Measurements from ENCODE around the gene QSER1. TPM values are rescaled to one million over a fixed set of nuclear protein-coding genes. Genes with fewer than 3 reads are reported as not detected.

The QSER1 gene
- total RNA-seq, 4 donors from 2014 or later, result 35.5 to 59.9 (median 42.6) TPM

DNA sequence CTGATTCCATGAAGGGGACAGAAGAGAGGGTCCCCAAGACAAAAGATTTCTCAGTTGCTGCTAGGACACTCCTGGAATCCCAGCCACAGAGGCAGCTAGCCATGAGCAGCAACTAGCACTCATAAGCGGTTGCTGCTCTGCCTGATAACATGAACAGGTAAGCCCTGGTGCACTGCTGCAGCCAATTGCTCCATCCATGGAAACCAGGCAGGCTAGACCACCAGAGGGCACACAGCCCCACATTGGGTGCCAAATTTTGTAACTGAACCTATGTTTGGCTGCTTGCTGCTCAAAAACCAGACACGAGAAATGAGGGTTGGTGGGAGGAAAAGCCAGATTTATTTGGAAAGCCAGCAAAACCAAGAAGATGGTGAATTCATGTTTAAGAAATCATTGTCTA, 21.9 kb upstream of the QSER1 start:
- 65 to 75% methylated on average over 2 of the region's 2 CpGs for WGBS, 2 donors
- no peaks in the 10 kb centered on the region for H3K4me1 ChIP-seq
- no peaks in the 10 kb centered on the region for H3K27me3 ChIP-seq
- DNase-seq, result peak; percentile 8 to 15
- intact Hi-C loops (cut with DNase I), result no loop called here
- H3K27ac ChIP-seq, result no peak overlapping the region
- TF ChIP-seq, protein P1, sequence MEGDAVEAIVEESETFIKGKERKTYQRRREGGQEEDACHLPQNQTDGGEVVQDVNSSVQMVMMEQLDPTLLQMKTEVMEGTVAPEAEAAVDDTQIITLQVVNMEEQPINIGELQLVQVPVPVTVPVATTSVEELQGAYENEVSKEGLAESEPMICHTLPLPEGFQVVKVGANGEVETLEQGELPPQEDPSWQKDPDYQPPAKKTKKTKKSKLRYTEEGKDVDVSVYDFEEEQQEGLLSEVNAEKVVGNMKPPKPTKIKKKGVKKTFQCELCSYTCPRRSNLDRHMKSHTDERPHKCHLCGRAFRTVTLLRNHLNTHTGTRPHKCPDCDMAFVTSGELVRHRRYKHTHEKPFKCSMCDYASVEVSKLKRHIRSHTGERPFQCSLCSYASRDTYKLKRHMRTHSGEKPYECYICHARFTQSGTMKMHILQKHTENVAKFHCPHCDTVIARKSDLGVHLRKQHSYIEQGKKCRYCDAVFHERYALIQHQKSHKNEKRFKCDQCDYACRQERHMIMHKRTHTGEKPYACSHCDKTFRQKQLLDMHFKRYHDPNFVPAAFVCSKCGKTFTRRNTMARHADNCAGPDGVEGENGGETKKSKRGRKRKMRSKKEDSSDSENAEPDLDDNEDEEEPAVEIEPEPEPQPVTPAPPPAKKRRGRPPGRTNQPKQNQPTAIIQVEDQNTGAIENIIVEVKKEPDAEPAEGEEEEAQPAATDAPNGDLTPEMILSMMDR (IDR thresholded peaks at IDR 0.05), result peak in 2 of 6 experiments; percentile 17 to 22
- no peak for TF ChIP-seq POLR2A (IDR thresholded peaks at IDR 0.05)
- no peak overlapping the region for H3K4me3 ChIP-seq (replicated peaks in 1 of 3)
- H3K36me3 ChIP-seq, result no peaks in the 10 kb centered on the region
- no peaks in the 10 kb centered on the region for H3K9me3 ChIP-seq

DNA sequence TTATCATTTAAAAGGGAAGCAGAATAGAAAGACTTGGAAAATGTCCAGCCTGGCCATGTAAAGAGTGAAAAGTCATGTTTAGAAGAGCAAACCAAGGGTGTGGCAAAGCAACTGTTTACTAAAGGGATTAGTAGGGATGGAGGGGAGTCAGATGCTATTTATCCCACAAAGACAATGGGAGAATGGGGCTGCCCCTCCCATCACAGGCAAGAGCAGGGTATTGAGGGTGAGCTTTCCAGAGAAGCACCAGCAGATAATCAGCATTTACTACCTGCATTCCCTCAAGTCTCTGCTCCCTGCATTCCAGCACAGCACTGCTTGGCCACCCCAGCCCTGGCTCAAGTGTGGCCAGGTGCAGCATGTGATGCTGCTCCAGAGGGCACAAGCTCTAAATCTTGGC, 18.5 kb upstream of the QSER1 start:
- H3K4me3 ChIP-seq (replicated peaks in 1 of 3), result no peak overlapping the region
- H3K27ac ChIP-seq, result no peak overlapping the region
- no peak for DNase-seq
- H3K9me3 ChIP-seq, result no peaks in the 10 kb centered on the region
- intact Hi-C loops (cut with DNase I), result no loop called here
- H3K27me3 ChIP-seq, result no peaks in the 10 kb centered on the region
- H3K4me1 ChIP-seq, result no peaks in the 10 kb centered on the region
- no peak for TF ChIP-seq POLR2A (IDR thresholded peaks at IDR 0.05)
- TF ChIP-seq, protein P1 (IDR thresholded peaks at IDR 0.05), result no peak
- no peaks in the 10 kb centered on the region for H3K36me3 ChIP-seq

DNA sequence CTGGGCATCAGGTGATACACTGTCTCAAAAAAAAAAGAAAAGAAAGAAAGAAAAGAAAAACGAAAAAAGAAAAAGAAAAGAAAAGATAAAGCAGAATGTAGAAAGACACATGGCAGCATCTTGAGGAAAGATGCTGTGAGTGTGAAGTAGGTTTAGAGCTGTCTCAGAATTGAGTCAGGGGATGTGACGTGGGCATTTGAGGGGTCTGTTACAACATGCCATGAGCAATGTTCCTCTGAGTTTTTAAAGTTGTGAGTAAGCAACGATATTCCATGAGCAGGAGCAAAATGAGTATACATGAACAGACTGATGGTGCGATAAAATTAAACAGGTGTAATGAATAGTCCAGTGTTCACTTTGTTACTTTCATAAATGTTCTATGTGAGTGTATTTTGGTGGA, 11.3 kb upstream of the QSER1 start:
- Histone ChIP-seq H3K9me3 (no peaks in the 10 kb centered on the region), H3K4me1 (no peaks in the 10 kb centered on the region), H3K27ac (no peak overlapping the region), H3K27me3 (no peaks in the 10 kb centered on the region), H3K36me3 (no peaks in the 10 kb centered on the region), H3K4me3 (replicated peaks in 1 of 3) (no peak overlapping the region)
- no peak for DNase-seq
- WGBS, 2 donors, result 67 to 78% methylated on average over 4 of the region's 4 CpGs
- intact Hi-C loops (cut with DNase I), result no loop called here
- TF ChIP-seq POLR2A (IDR thresholded peaks at IDR 0.05), result no peak
- TF ChIP-seq, protein P1 (IDR thresholded peaks at IDR 0.05), result no peak

DNA sequence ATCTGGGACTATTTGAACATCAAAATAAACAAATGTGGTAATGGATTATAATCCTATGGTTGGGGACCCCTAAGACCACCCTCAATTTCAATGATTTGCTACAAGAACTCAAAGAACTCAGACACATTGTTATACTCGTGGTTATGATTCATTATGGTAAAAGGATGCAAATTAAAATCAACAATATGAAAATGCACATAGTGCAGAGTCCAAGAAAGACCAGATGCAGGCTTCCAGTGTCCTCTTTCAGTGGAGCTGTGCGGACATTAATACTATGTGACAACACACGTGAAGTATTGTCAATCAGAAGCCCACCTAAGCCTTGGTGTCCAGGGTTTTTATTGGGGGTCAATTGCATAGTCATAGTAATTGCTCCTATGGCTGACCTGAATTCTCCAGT, 9.2 kb upstream of the QSER1 start:
- no peak for TF ChIP-seq POLR2A (IDR thresholded peaks at IDR 0.05)
- TF ChIP-seq, protein P1 (IDR thresholded peaks at IDR 0.05), result no peak
- no peaks in the 10 kb centered on the region for H3K4me1 ChIP-seq
- WGBS, 2 donors, result 73 to 80% methylated on average over 3 of the region's 3 CpGs
- no peaks in the 10 kb centered on the region for H3K36me3 ChIP-seq
- H3K27ac ChIP-seq, result no peak overlapping the region
- H3K9me3 ChIP-seq, result no peaks in the 10 kb centered on the region
- intact Hi-C loops (cut with DNase I), result no loop called here
- H3K27me3 ChIP-seq, result no peaks in the 10 kb centered on the region
- no peak for DNase-seq
- no peak overlapping the region for H3K4me3 ChIP-seq (replicated peaks in 1 of 3)

DNA sequence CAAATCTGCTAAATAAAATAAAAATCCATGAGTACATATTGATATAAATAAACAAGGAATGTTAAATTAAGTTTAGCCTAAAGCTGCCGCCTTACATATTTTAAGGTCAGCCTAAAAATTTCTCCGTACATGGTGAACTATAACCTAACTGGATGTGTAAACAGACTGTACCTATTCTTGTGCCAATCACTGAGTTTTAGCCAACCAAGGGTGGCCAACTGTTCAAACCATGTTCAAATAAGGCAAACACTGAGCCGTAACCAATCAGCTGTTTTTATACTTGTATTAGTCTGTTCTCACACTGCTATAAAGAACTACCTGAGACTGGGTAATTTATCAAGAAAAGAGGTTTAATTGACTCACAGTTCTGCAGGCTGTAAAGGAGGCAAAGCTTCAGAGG, 8.6 kb upstream of the QSER1 start:
- no peaks in the 10 kb centered on the region for H3K9me3 ChIP-seq
- intact Hi-C loops (cut with DNase I), result no loop called here
- 92% methylated on average over 3 of the region's 3 CpGs for WGBS, 2 donors

More for the DNA sequence above, 8.6 kb upstream of the QSER1 start:
- Histone ChIP-seq H3K4me1 (no peaks in the 10 kb centered on the region), H3K4me3 (replicated peaks in 1 of 3) (no peak overlapping the region), H3K27me3 (no peaks in the 10 kb centered on the region), H3K27ac (no peak overlapping the region), H3K36me3 (no peaks in the 10 kb centered on the region)
- TF ChIP-seq, protein P1 (IDR thresholded peaks at IDR 0.05), result no peak
- TF ChIP-seq POLR2A (IDR thresholded peaks at IDR 0.05), result no peak
- DNase-seq, result no peak
